HEK293T (cell line): ENCODE measurements around the gene RANBP3.

Experiments used
- CTCF ChIA-PET: fragments of 350-600 bp; formaldehyde crosslinking; extraction: SDS; loops from one replicate; lab custom pipeline; 2021; ENCODE audit warnings: antibody characterized with exemption, inconsistent platforms; lab: Yijun Ruan, JAX
- POLR2A ChIA-PET: fragments of 350-600 bp; formaldehyde crosslinking; extraction: SDS; loops from one replicate; lab custom pipeline; 2020; ENCODE audit warnings: antibody characterized with exemption, inconsistent platforms; lab: Yijun Ruan, JAX
- DNase-seq: peaks from one replicate; pipeline ENCODE4 v3.0.0; 2012; ENCODE audit warnings: mixed read lengths; ENCODE audit errors: extremely low spot score
- ARNT ChIP-seq: fragments of 450-650 bp; IDR thresholded peaks from 2 replicates; pipeline ENCODE4 v1.6.1; 2017; ENCODE audit warnings: mild to moderate bottlenecking
- BHLHE40 ChIP-seq: fragments of 450-650 bp; IDR thresholded peaks from 2 replicates; pipeline ENCODE4 v1.6.1; 2016; ENCODE audit warnings: mild to moderate bottlenecking, moderate library complexity, borderline replicate concordance
- CTBP1 ChIP-seq: fragments of 450-650 bp; IDR thresholded peaks from 2 replicates; pipeline ENCODE4 v1.6.1; 2016; ENCODE audit warnings: borderline replicate concordance
- ELF4 ChIP-seq: fragments of 450-650 bp; IDR thresholded peaks from 2 replicates; pipeline ENCODE4 v1.6.1; 2017; ENCODE audit warnings: antibody characterized with exemption
- FOXA1 ChIP-seq: fragments of 450-650 bp; IDR thresholded peaks from 2 replicates; pipeline ENCODE4 v1.6.1; 2016; ENCODE audit warnings: mild to moderate bottlenecking
- FOXK2 ChIP-seq: fragments of 450-650 bp; IDR thresholded peaks from 2 replicates; pipeline ENCODE4 v1.6.1; 2016; ENCODE audit warnings: mild to moderate bottlenecking
- FOXM1 ChIP-seq: fragments of 450-650 bp; IDR thresholded peaks from 2 replicates; pipeline ENCODE4 v1.6.1; 2017; ENCODE audit warnings: mild to moderate bottlenecking, borderline replicate concordance
- HDGF ChIP-seq: fragments of 450-650 bp; IDR thresholded peaks from 2 replicates; pipeline ENCODE4 v1.6.1; 2017; ENCODE audit warnings: antibody characterized with exemption, borderline replicate concordance
- L3MBTL2 ChIP-seq: fragments of 450-650 bp; conservative IDR thresholded peaks from 2 replicates; pipeline ENCODE4 v1.6.1; 2016; ENCODE audit warnings: mild to moderate bottlenecking
- LEF1 ChIP-seq: fragments of 450-650 bp; IDR thresholded peaks from 2 replicates; pipeline ENCODE4 v1.6.1; 2017; ENCODE audit warnings: mild to moderate bottlenecking, borderline replicate concordance
- NFRKB ChIP-seq: fragments of 450-650 bp; IDR thresholded peaks from 2 replicates; pipeline ENCODE4 v1.6.1; 2016; ENCODE audit warnings: mild to moderate bottlenecking, moderate library complexity
- SP1 ChIP-seq: fragments of 450-650 bp; IDR thresholded peaks from 2 replicates; pipeline ENCODE4 v1.6.1; 2017
- SUZ12 ChIP-seq: fragments of 450-650 bp; IDR thresholded peaks from 2 replicates; pipeline ENCODE4 v1.6.1; 2016; ENCODE audit warnings: mild to moderate bottlenecking
- TARDBP ChIP-seq: fragments of 450-650 bp; IDR thresholded peaks from 2 replicates; pipeline ENCODE4 v1.6.1; 2016
- ZNF384 ChIP-seq: fragments of 450-650 bp; IDR thresholded peaks from 2 replicates; pipeline ENCODE4 v1.6.1; 2016
- TF ChIP-seq, protein P1 (sequence below): fragments of 450-650 bp; IDR thresholded peaks from 2 replicates; pipeline ENCODE4 v1.6.1; 2016

Gene RANBP3

DNA sequence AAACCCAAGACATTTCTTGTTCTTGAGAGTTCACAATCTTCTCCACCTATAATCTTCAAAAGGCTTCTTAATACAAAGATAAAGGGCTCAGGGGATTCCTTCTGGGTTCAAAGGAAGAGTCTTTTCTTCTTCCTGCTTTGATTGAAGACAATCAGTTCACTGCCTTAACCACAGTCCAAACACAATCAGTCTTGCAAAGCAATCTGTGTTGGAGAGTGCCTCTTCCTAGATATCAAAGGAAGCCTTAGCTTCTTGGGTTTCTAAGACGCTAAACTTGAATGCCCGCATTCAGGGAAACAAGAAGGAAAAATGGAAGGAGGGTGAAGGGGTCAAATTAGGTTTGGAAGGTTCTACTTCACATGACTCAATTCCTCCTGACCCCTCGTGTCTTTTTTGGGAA, 27.2 kb downstream of the RANBP3 start:
- TF ChIP-seq BHLHE40 (no peak), L3MBTL2 (no peak), FOXM1 (no peak), ZNF384 (no peak), CTBP1 (no peak), HDGF (no peak), FOXK2 (no peak), SUZ12 (no peak), SP1 (no peak)
- TF ChIP-seq, protein P1, sequence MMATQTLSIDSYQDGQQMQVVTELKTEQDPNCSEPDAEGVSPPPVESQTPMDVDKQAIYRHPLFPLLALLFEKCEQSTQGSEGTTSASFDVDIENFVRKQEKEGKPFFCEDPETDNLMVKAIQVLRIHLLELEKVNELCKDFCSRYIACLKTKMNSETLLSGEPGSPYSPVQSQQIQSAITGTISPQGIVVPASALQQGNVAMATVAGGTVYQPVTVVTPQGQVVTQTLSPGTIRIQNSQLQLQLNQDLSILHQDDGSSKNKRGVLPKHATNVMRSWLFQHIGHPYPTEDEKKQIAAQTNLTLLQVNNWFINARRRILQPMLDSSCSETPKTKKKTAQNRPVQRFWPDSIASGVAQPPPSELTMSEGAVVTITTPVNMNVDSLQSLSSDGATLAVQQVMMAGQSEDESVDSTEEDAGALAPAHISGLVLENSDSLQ, result no peak
- ChIA-PET POLR2A (no interaction called here), CTCF (interaction anchor here (3.1 kb wide), 1 partner anchor 17 kb away, joined by 11 read pairs; no protein-coding TSS in a partner anchor)

DNA sequence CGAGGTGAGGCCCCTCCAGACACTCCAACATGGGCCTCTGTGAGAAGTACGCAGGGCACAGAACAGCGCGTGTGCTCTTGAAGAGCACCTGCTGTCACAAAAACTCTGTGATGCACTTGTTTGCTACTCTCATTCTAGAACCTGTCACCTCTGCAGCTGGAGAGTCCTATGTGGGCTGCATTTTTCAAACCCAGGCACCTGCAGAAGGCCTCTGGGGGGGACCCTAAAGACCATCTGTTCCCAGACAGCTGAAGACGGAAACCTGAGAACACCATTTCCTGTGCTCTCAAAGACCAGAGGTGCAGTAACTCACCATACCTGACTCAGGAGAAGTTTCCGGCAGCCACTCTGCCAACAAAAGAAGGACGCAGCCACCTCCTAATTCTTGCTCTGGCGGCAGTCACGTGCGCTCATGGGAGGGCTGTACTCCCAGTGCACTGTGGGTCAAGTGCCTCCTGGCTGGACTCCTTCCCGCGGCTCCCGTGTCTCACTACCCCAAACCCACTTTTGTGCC, 28.1 kb downstream of the RANBP3 start:
- TF ChIP-seq ZNF384 (no peak), ARNT (no peak), FOXA1 (no peak), FOXK2 (no peak), SUZ12 (no peak), FOXM1 (no peak), LEF1 (no peak), NFRKB (no peak), TARDBP (no peak), CTBP1 (no peak), SP1 (no peak), BHLHE40 (no peak), L3MBTL2 (no peak), ELF4 (no peak), HDGF (no peak)
- TF ChIP-seq, protein P1, result no peak
- ChIA-PET POLR2A (no interaction called here), CTCF (interaction anchor here (3.1 kb wide), 1 partner anchor 17 kb away, joined by 11 read pairs; no protein-coding TSS in a partner anchor)
- no peak for DNase-seq

More for the DNA sequence above, 27.2 kb downstream of the RANBP3 start:
- no peak for DNase-seq

DNA sequence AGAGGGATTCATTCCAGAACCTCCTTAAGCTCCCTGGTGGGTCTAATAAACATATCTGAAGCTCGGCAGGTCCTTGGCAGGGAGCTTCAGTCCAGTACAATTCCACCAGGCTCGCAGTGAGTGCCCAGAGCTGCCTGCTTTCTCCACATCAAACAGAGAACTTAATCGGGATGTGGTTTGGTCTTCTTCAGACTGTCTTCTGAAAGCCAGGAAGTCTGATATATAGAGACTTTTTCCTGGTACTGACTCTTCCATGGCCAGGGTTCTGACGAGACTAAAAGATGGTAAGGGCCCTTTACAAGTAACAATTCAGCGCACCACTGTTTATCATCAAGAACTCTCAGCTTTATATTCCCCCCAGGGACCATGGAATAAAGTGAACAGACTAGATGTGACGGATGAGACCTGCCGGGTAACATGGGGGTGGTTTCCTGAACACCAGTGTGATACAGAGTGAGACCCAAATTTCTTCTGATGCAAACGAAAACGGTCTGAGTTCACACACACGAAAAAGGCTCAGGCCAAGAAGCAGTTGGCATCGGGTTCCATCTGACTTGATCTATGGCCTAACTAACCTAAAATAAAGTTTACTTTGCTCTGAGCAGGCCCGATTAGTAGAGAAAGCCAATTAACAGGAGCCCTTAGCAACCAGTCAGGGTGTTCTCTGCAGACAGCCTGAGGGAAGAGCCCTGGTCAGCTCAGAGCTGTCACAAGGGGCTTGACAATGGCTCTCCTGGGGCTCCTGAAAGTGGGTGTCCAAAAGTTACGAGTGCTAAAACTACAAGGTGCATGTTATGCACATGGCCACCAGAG, 29.0 kb downstream of the RANBP3 start:
- POLR2A ChIA-PET, result interaction anchor here (0.6 to 1.6 kb wide), 2 partner anchors 11 to 228 kb away, joined by 3 read pairs; no protein-coding TSS in a partner anchor
- TF ChIP-seq CTBP1, result no peak
- no peak for TF ChIP-seq LEF1
- TF ChIP-seq HDGF, result no peak
- no peak for TF ChIP-seq NFRKB
- TF ChIP-seq BHLHE40, result no peak
- no peak for TF ChIP-seq ZNF384
- TF ChIP-seq FOXM1, result no peak
- DNase-seq, result no peak
- CTCF ChIA-PET, result interaction anchor here (1.2 to 3.1 kb wide), 3 partner anchors 12 to 74 kb away, joined by 3 to 11 read pairs (median 4); no protein-coding TSS in a partner anchor

DNA sequence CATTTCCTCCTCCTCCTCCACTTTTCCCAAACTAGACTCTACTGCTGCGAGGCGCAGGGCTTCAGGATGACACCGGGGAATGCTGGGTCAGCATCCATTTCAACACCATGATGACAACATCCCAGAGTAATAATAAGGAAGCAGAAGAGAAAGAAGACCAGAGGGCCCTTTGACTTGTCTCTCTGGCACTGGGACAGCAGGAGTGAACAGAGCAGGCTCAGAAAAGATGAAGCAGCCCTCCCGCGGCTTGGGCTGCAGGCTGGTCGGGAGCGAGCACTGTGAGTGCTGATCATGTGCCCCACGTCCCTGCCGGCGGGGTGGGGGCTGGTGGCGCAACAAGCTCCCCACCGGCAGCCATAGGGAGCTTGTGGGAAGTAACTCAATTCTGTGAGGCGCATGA, 30.5 kb downstream of the RANBP3 start:
- POLR2A ChIA-PET, result interaction anchor here (1.6 kb wide), 1 partner anchor 10 kb away, joined by 3 read pairs; no protein-coding TSS in a partner anchor
- no peak for DNase-seq
- TF ChIP-seq TARDBP (no peak), SP1 (no peak), LEF1 (no peak), SUZ12 (no peak), FOXA1 (no peak)
- TF ChIP-seq, protein P1, result no peak
- CTCF ChIA-PET, result no interaction called here

DNA sequence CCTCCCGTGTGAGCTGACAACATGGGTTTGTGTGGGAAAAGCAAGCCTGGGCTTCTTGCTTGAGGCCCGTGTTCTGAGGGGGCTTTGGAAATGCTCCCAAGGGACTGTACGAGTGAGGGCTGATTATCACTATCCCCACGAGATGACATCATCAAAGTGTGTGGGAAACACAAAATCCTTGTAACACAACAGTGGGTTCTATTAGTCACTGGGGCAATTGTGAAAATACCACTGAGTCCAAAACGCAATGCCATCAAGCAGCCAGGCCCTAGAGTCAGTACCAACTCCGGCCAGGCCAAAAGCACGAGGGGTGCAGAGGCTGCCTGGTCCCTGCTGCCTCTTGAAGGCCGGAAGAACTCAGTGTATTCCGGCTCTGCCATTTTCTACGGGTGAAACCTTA, 34.3 kb downstream of the RANBP3 start:
- TF ChIP-seq NFRKB, result no peak
- TF ChIP-seq TARDBP, result no peak
- no peak for TF ChIP-seq LEF1
- no peak for TF ChIP-seq CTBP1
- no peak for TF ChIP-seq ARNT
- TF ChIP-seq SP1, result no peak
- no peak for TF ChIP-seq ELF4
- no peak for TF ChIP-seq FOXK2
- TF ChIP-seq, protein P1, result no peak
- TF ChIP-seq SUZ12, result no peak
- no peak for TF ChIP-seq HDGF
- TF ChIP-seq BHLHE40, result no peak
- no peak for DNase-seq
- ChIA-PET CTCF (no interaction called here), POLR2A (no interaction called here)
